Activated T-helper 2 cell treated with anti-CD3 and anti-CD28 coated beads, Interferon-gamma antibody, Interleukin-2, Interleukin-4, amounts not matched to agents 10 μg/mL and 5 μg/mL and 100 μg/mL, durations not matched to agents 14 hours and 24 hours and 36 hours (primary cell): ENCODE data around the gene NPM1. TPM values are rescaled to one million over a fixed set of nuclear protein-coding genes. Genes with fewer than 3 reads are reported as not detected.
"Not testable (repeated sequence)": the region's sequence is repeated elsewhere in the genome, so short reads cannot be mapped to it uniquely, and the experiment has no call there.

Source experiments
- DNase-seq: peaks from one replicate; pipeline ENCODE4 v3.0.0; 2021; ENCODE audit warnings: low spot score
- H3K27ac Mint-ChIP-seq: one replicate; pipeline ENCODE4 v1.8.0; 2021; ENCODE audit warnings: mixed read lengths
- H3K27me3 Mint-ChIP-seq: one replicate; pipeline ENCODE4 v1.8.0; 2021; ENCODE audit warnings: low read depth, mixed read lengths
- H3K36me3 Mint-ChIP-seq: one replicate; pipeline ENCODE4 v1.8.0; 2021; ENCODE audit warnings: low read depth, mixed read lengths
- H3K4me1 Mint-ChIP-seq: one replicate; pipeline ENCODE4 v1.8.0; 2021; ENCODE audit warnings: low read depth, mixed read lengths
- H3K4me3 Mint-ChIP-seq: one replicate; pipeline ENCODE4 v1.8.0; 2021; ENCODE audit warnings: low read depth, mild to moderate bottlenecking, moderate library complexity, mixed read lengths
- H3K9me3 Mint-ChIP-seq: one replicate; pipeline ENCODE4 v1.8.0; 2021; ENCODE audit warnings: mixed read lengths
- intact Hi-C: fragments of 100-400 bp; cut with micrococcal nuclease; formaldehyde crosslinking; loops from one replicate; pipeline ENCODE4 v1.15.1; 2023
- total RNA-seq: library from RNA; stranded (reverse); gene quantifications from 2 replicates; pipeline ENCODE4 v1.2.3, GENCODE V29; 2022

Gene NPM1
- total RNA-seq, result 2,774 and 3,051 TPM in 2 replicates

GRCh38 chr5:171387345-171387969, at the start of gene NPM1:
TSS of gene NPM1 (plus strand) at chr5:171387849. CDS start at chr5:171387949, 100 bp downstream.
- intact Hi-C loops, result loop anchor here (2.0 to 10.0 kb wide), 7 partner anchors 619 to 1755 kb away; partner anchors contain the start of genes BNIP1, CREBRF, FBXW11 and UBTD2
- peaks cover 31% of the 10 kb centered on the region for H3K4me1 Mint-ChIP-seq
- no peaks in the 10 kb centered on the region for H3K9me3 Mint-ChIP-seq
- peaks cover 3% of the 10 kb centered on the region for H3K27me3 Mint-ChIP-seq
- H3K36me3 Mint-ChIP-seq, result peaks cover 49% of the 10 kb centered on the region
- peak within 1 kb of the TSS; percentile 94 for H3K4me3 Mint-ChIP-seq
- peak within 1 kb of the TSS; percentile 97 for H3K27ac Mint-ChIP-seq
- peak; percentile 97 for DNase-seq

GRCh38 chr5:171340042-171340441, 47.6 kb upstream of the NPM1 start:
- H3K36me3 Mint-ChIP-seq, result no peaks in the 10 kb centered on the region
- peaks cover 32% of the 10 kb centered on the region for H3K27me3 Mint-ChIP-seq
- no peak overlapping the region for H3K4me3 Mint-ChIP-seq
- no peak overlapping the region for H3K27ac Mint-ChIP-seq
- intact Hi-C loops, result no loop called here
- no peaks in the 10 kb centered on the region for H3K4me1 Mint-ChIP-seq
- no peaks in the 10 kb centered on the region for H3K9me3 Mint-ChIP-seq
- DNase-seq, result no peak

- H3K4me3 Mint-ChIP-seq, result no peak overlapping the region
Measured at GRCh38 chr5:171340491-171340890, 47.2 kb upstream of the NPM1 start.

GRCh38 chr5:171342362-171343111, 45.1 kb upstream of the NPM1 start:
- Mint-ChIP-seq H3K9me3 (no peaks in the 10 kb centered on the region), H3K27me3 (peaks cover 9% of the 10 kb centered on the region), H3K4me1 (no peaks in the 10 kb centered on the region), H3K4me3 (no peak overlapping the region), H3K36me3 (no peaks in the 10 kb centered on the region), H3K27ac (no peak overlapping the region)
- intact Hi-C loops, result no loop called here
- DNase-seq, result no peak

More at GRCh38 chr5:171340491-171340890, 47.2 kb upstream of the NPM1 start:
- Mint-ChIP-seq H3K27me3 (peaks cover 27% of the 10 kb centered on the region), H3K36me3 (no peaks in the 10 kb centered on the region), H3K9me3 (no peaks in the 10 kb centered on the region), H3K27ac (no peak overlapping the region), H3K4me1 (no peaks in the 10 kb centered on the region)
- intact Hi-C loops, result no loop called here
- no peak for DNase-seq

GRCh38 chr5:171344936-171345608, 42.6 kb upstream of the NPM1 start:
- Mint-ChIP-seq H3K4me1 (no peaks in the 10 kb centered on the region), H3K27me3 (peaks cover 2% of the 10 kb centered on the region), H3K27ac (no peak overlapping the region), H3K4me3 (no peak overlapping the region), H3K9me3 (no peaks in the 10 kb centered on the region), H3K36me3 (no peaks in the 10 kb centered on the region)
- intact Hi-C loops, result no loop called here
- DNase-seq, result no peak

GRCh38 chr5:171351536-171352073, 36.0 kb upstream of the NPM1 start:
- H3K36me3 Mint-ChIP-seq, result no peaks in the 10 kb centered on the region
- no peak overlapping the region for H3K27ac Mint-ChIP-seq
- intact Hi-C loops, result no loop called here
- no peak for DNase-seq
- H3K27me3 Mint-ChIP-seq, result no peaks in the 10 kb centered on the region
- peaks cover 4% of the 10 kb centered on the region for H3K4me1 Mint-ChIP-seq
- H3K4me3 Mint-ChIP-seq, result no peak overlapping the region
- H3K9me3 Mint-ChIP-seq, result no peaks in the 10 kb centered on the region

- Mint-ChIP-seq H3K4me1 (peaks cover 4% of the 10 kb centered on the region), H3K27ac (no peak overlapping the region), H3K9me3 (no peaks in the 10 kb centered on the region), H3K27me3 (no peaks in the 10 kb centered on the region), H3K4me3 (no peak overlapping the region), H3K36me3 (no peaks in the 10 kb centered on the region)
- intact Hi-C loops, result no loop called here
- no peak for DNase-seq
Measured at GRCh38 chr5:171355302-171355724, 32.3 kb upstream of the NPM1 start.

GRCh38 chr5:171357843-171358242, 29.8 kb upstream of the NPM1 start:
- peaks cover 4% of the 10 kb centered on the region for H3K4me1 Mint-ChIP-seq
- H3K9me3 Mint-ChIP-seq, result no peaks in the 10 kb centered on the region
- H3K4me3 Mint-ChIP-seq, result no peak overlapping the region
- no peak for DNase-seq
- intact Hi-C loops, result no loop called here
- H3K36me3 Mint-ChIP-seq, result no peaks in the 10 kb centered on the region
- H3K27me3 Mint-ChIP-seq, result peaks cover 1% of the 10 kb centered on the region
- no peak overlapping the region for H3K27ac Mint-ChIP-seq

GRCh38 chr5:171361151-171361550, 26.5 kb upstream of the NPM1 start:
- DNase-seq, H3K9me3 Mint-ChIP-seq, H3K4me3 Mint-ChIP-seq, H3K27ac Mint-ChIP-seq, intact Hi-C loops, H3K4me1 Mint-ChIP-seq, H3K36me3 Mint-ChIP-seq: not testable (repeated sequence)
- peaks cover 18% of the 10 kb centered on the region for H3K27me3 Mint-ChIP-seq

GRCh38 chr5:171363249-171363648, 24.4 kb upstream of the NPM1 start:
- H3K36me3 Mint-ChIP-seq, H3K4me3 Mint-ChIP-seq, DNase-seq, H3K9me3 Mint-ChIP-seq, intact Hi-C loops, H3K27ac Mint-ChIP-seq, H3K4me1 Mint-ChIP-seq: not testable (repeated sequence)
- H3K27me3 Mint-ChIP-seq, result peaks cover 18% of the 10 kb centered on the region

- no peak overlapping the region for H3K4me3 Mint-ChIP-seq
- H3K27ac Mint-ChIP-seq, result no peak overlapping the region
- DNase-seq, result no peak
- intact Hi-C loops, result no loop called here
- H3K9me3 Mint-ChIP-seq, result no peaks in the 10 kb centered on the region
- H3K36me3 Mint-ChIP-seq, result no peaks in the 10 kb centered on the region
- peaks cover 2% of the 10 kb centered on the region for H3K4me1 Mint-ChIP-seq
- peaks cover 18% of the 10 kb centered on the region for H3K27me3 Mint-ChIP-seq
Measured at GRCh38 chr5:171363846-171364245, 23.8 kb upstream of the NPM1 start.

GRCh38 chr5:171365351-171365750, 22.3 kb upstream of the NPM1 start:
- H3K27me3 Mint-ChIP-seq, result peaks cover 20% of the 10 kb centered on the region
- H3K4me3 Mint-ChIP-seq, result no peak overlapping the region
- no peak for DNase-seq
- H3K36me3 Mint-ChIP-seq, result no peaks in the 10 kb centered on the region
- no peak overlapping the region for H3K27ac Mint-ChIP-seq
- no peaks in the 10 kb centered on the region for H3K9me3 Mint-ChIP-seq
- H3K4me1 Mint-ChIP-seq, result peaks cover 2% of the 10 kb centered on the region
- intact Hi-C loops, result no loop called here

GRCh38 chr5:171366645-171367044, 21.0 kb upstream of the NPM1 start:
- H3K9me3 Mint-ChIP-seq, result no peaks in the 10 kb centered on the region
- H3K36me3 Mint-ChIP-seq, result no peaks in the 10 kb centered on the region
- no peak overlapping the region for H3K27ac Mint-ChIP-seq
- no peak for DNase-seq
- peaks cover 20% of the 10 kb centered on the region for H3K27me3 Mint-ChIP-seq
- peaks cover 2% of the 10 kb centered on the region for H3K4me1 Mint-ChIP-seq
- intact Hi-C loops, result no loop called here
- no peak overlapping the region for H3K4me3 Mint-ChIP-seq
